ENCODE data around the gene C1orf116.

C1orf116 gene

GRCh38 chr1:207001492-207002245, 30.9 kb downstream of the C1orf116 start:
- in situ Hi-C loops (cut with MboI; ENCODE audit: low sequenced_read_pairs), result no loop called here

- in situ Hi-C loops (cut with MboI; ENCODE audit: low sequenced_read_pairs), result no loop called here
Observed at GRCh38 chr1:207000651-207001291, 31.8 kb downstream of the C1orf116 start.

- in situ Hi-C loops (cut with MboI; ENCODE audit: low sequenced_read_pairs), result no loop called here
Observed at GRCh38 chr1:206998816-206999215, 33.7 kb downstream of the C1orf116 start.

GRCh38 chr1:206992790-206993189, 39.8 kb downstream of the C1orf116 start:
- in situ Hi-C loops (cut with MboI; ENCODE audit: low sequenced_read_pairs), result no loop called here

GRCh38 chr1:206987873-206988272, 44.7 kb downstream of the C1orf116 start:
- in situ Hi-C loops (cut with MboI; ENCODE audit: low sequenced_read_pairs), result no loop called here

- in situ Hi-C loops (cut with MboI; ENCODE audit: low sequenced_read_pairs), result no loop called here
Observed at GRCh38 chr1:206986885-206987284, 45.7 kb downstream of the C1orf116 start.

GRCh38 chr1:206986402-206986801, 46.2 kb downstream of the C1orf116 start:
- in situ Hi-C loops (cut with MboI; ENCODE audit: low sequenced_read_pairs), result no loop called here

GRCh38 chr1:206985162-206985749, 47.3 kb downstream of the C1orf116 start:
- in situ Hi-C loops (cut with MboI; ENCODE audit: low sequenced_read_pairs), result no loop called here

- in situ Hi-C loops (cut with MboI; ENCODE audit: low sequenced_read_pairs), result no loop called here
Observed at GRCh38 chr1:206982216-206982615, 50.3 kb downstream of the C1orf116 start.

GRCh38 chr1:206979379-206980043, 53.0 kb downstream of the C1orf116 start:
- in situ Hi-C loops (cut with MboI; ENCODE audit: low sequenced_read_pairs), result loop anchor here (10.0 kb wide), 1 partner anchor 245 kb away; no protein-coding TSS in a partner anchor

GRCh38 chr1:206978259-206978658, 54.3 kb downstream of the C1orf116 start:
- in situ Hi-C loops (cut with MboI; ENCODE audit: low sequenced_read_pairs), result loop anchor here (10.0 kb wide), 1 partner anchor 243 kb away; no protein-coding TSS in a partner anchor

GRCh38 chr1:206975306-206975705, 57.2 kb downstream of the C1orf116 start:
- in situ Hi-C loops (cut with MboI; ENCODE audit: low sequenced_read_pairs), result loop anchor here (10.0 kb wide), 1 partner anchor 241 kb away; no protein-coding TSS in a partner anchor

- in situ Hi-C loops (cut with MboI; ENCODE audit: low sequenced_read_pairs), result loop anchor here (10.0 kb wide), 1 partner anchor 239 kb away; no protein-coding TSS in a partner anchor
Observed at GRCh38 chr1:206974140-206974539, 58.4 kb downstream of the C1orf116 start.

- in situ Hi-C loops (cut with MboI; ENCODE audit: low sequenced_read_pairs), result loop anchor here (10.0 kb wide), 1 partner anchor 238 kb away; no protein-coding TSS in a partner anchor
Observed at GRCh38 chr1:206972728-206973127, 59.8 kb downstream of the C1orf116 start.

- in situ Hi-C loops (cut with MboI; ENCODE audit: low sequenced_read_pairs), result loop anchor here (10.0 kb wide), 1 partner anchor 236 kb away; no protein-coding TSS in a partner anchor
Observed at GRCh38 chr1:206971029-206971655, 61.4 kb downstream of the C1orf116 start.

- in situ Hi-C loops (cut with MboI; ENCODE audit: low sequenced_read_pairs), result loop anchor here (10.0 kb wide), 1 partner anchor 236 kb away; no protein-coding TSS in a partner anchor
Observed at GRCh38 chr1:206970446-206970845, 62.1 kb downstream of the C1orf116 start, which contains the start of gene FCAMR. Gene FCAMR, minus strand, starts transcription at chr1:206970460. Its CDS starts 335 bp downstream, at chr1:206970125.

- in situ Hi-C loops (cut with MboI; ENCODE audit: low sequenced_read_pairs), result no loop called here
Observed at GRCh38 chr1:206969090-206969489, 63.5 kb downstream of the C1orf116 start.
